PFSK-1 (cell line): Measurements from ENCODE around the gene PHKA2.

Source experiments
- POLR2AphosphoS5 ChIP-seq: IDR thresholded peaks from 2 replicates; pipeline ENCODE4 v1.6.1; 2012; ENCODE audit warnings: low read depth, mild to moderate bottlenecking, control low read depth, low read length, moderate library complexity
- TAF1 ChIP-seq: IDR thresholded peaks from 2 replicates; pipeline ENCODE4 v1.6.1; 2012; ENCODE audit warnings: low read length, control low read depth, borderline replicate concordance; ENCODE audit not compliant: insufficient read depth
- TF ChIP-seq, protein P1 (sequence below), 2 experiments: IDR thresholded peaks; 2 replicates each; pipeline versions ENCODE4 v1.6.1 to v1.8.0; 2011 to 2012; ENCODE audit warnings: low read depth in 2 of 2, low read length in 2 of 2, control low read depth in 1 of 2, inconsistent platforms in 1 of 2, mild to moderate bottlenecking in 1 of 2, moderate library complexity in 1 of 2; ENCODE audit not compliant: insufficient read depth in 1 of 2

GRCh38 chrX:19007868-19008267 lies 24.0 kb upstream of the PHKA2 start:
- TF ChIP-seq, protein P1, sequence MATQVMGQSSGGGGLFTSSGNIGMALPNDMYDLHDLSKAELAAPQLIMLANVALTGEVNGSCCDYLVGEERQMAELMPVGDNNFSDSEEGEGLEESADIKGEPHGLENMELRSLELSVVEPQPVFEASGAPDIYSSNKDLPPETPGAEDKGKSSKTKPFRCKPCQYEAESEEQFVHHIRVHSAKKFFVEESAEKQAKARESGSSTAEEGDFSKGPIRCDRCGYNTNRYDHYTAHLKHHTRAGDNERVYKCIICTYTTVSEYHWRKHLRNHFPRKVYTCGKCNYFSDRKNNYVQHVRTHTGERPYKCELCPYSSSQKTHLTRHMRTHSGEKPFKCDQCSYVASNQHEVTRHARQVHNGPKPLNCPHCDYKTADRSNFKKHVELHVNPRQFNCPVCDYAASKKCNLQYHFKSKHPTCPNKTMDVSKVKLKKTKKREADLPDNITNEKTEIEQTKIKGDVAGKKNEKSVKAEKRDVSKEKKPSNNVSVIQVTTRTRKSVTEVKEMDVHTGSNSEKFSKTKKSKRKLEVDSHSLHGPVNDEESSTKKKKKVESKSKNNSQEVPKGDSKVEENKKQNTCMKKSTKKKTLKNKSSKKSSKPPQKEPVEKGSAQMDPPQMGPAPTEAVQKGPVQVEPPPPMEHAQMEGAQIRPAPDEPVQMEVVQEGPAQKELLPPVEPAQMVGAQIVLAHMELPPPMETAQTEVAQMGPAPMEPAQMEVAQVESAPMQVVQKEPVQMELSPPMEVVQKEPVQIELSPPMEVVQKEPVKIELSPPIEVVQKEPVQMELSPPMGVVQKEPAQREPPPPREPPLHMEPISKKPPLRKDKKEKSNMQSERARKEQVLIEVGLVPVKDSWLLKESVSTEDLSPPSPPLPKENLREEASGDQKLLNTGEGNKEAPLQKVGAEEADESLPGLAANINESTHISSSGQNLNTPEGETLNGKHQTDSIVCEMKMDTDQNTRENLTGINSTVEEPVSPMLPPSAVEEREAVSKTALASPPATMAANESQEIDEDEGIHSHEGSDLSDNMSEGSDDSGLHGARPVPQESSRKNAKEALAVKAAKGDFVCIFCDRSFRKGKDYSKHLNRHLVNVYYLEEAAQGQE (IDR thresholded peaks at IDR 0.05; ENCODE audit: insufficient read depth in 1 of 2, low read depth in 2 of 2, low read length in 2 of 2): no peak
- TF ChIP-seq TAF1 (no peak), POLR2AphosphoS5 (no peak)
